GM20431 (cell line): ENCODE measurements around the gene CCNT2.
"Not testable (repeated sequence)": the region's sequence is repeated elsewhere in the genome, so short reads cannot be mapped to it uniquely, and the experiment has no call there.

Experiments
- in situ Hi-C: fragments of 300-500 bp; cut with MseI, MboI; formaldehyde crosslinking; loops from one replicate; pipeline ENCODE4 v1.15.0; 2020; ENCODE audit warnings: low sequenced_read_pairs; ENCODE audit not compliant: unreplicated experiment

Gene CCNT2

GRCh38 chr2:134918526-134919340 lies at the start of gene CCNT2:
Gene CCNT2 (plus strand): TSS chr2:134918822. CDS start chr2:134918855, 33 bp downstream.
- in situ Hi-C loops = no loop called here

GRCh38 chr2:134869946-134870736 lies 48.5 kb upstream of the CCNT2 start:
- in situ Hi-C loops = no loop called here

GRCh38 chr2:134873152-134873551 lies 45.5 kb upstream of the CCNT2 start:
- in situ Hi-C loops = no loop called here

GRCh38 chr2:134875309-134875708 lies 43.3 kb upstream of the CCNT2 start:
- in situ Hi-C loops = no loop called here

GRCh38 chr2:134882773-134883172 lies 35.8 kb upstream of the CCNT2 start:
- in situ Hi-C loops = no loop called here

GRCh38 chr2:134883552-134884293 lies 34.9 kb upstream of the CCNT2 start:
- in situ Hi-C loops = no loop called here

- in situ Hi-C loops = no loop called here
Measured at GRCh38 chr2:134884435-134884834, 34.2 kb upstream of the CCNT2 start.

GRCh38 chr2:134892282-134893035 lies 26.2 kb upstream of the CCNT2 start:
- in situ Hi-C loops = loop anchor here (10.0 kb wide), 1 partner anchor 428 kb away; no protein-coding TSS in a partner anchor

- in situ Hi-C loops = loop anchor here (10.0 kb wide), 1 partner anchor 433 kb away; no protein-coding TSS in a partner anchor
Measured at GRCh38 chr2:134897932-134898331, 20.7 kb upstream of the CCNT2 start.

- in situ Hi-C loops = loop anchor here (10.0 kb wide), 1 partner anchor 434 kb away; no protein-coding TSS in a partner anchor
Measured at GRCh38 chr2:134899204-134899603, 19.4 kb upstream of the CCNT2 start.

GRCh38 chr2:134900151-134900550 lies 18.5 kb upstream of the CCNT2 start:
- in situ Hi-C loops = no loop called here

- in situ Hi-C loops = not testable (repeated sequence)
Measured at GRCh38 chr2:134903701-134904100, 14.9 kb upstream of the CCNT2 start.

- in situ Hi-C loops = no loop called here
Measured at GRCh38 chr2:134905168-134905567, 13.5 kb upstream of the CCNT2 start.

- in situ Hi-C loops = no loop called here
Measured at GRCh38 chr2:134906726-134907125, 11.9 kb upstream of the CCNT2 start.

GRCh38 chr2:134907441-134908116 lies 11.0 kb upstream of the CCNT2 start:
- in situ Hi-C loops = not testable (repeated sequence)

- in situ Hi-C loops = no loop called here
Measured at GRCh38 chr2:134910763-134911399, 7.7 kb upstream of the CCNT2 start.

- in situ Hi-C loops = no loop called here
Measured at GRCh38 chr2:134911400-134911785, 7.2 kb upstream of the CCNT2 start.

GRCh38 chr2:134912361-134912760 lies 6.3 kb upstream of the CCNT2 start:
- in situ Hi-C loops = no loop called here
